IPS-18c (cell line): Measurements from ENCODE around the gene TSPAN9.

Experiments used
- H3K4me3 ChIP-seq: 2 replicates; pipeline ENCODE4 v1.7.0; 2013; ENCODE audit warnings: low read depth, mild to moderate bottlenecking, low read length, moderate library complexity; ENCODE audit not compliant: insufficient read depth
- H3K9me3 ChIP-seq: one replicate; pipeline ENCODE4 v1.6.1; 2013; ENCODE audit warnings: mild to moderate bottlenecking, low read length, moderate library complexity; ENCODE audit not compliant: control insufficient read depth, insufficient read depth

The TSPAN9 gene

GRCh38 chr12:3333583-3333982 is 256.4 kb downstream of the TSPAN9 start:
- Histone ChIP-seq H3K4me3 (no peak overlapping the region), H3K9me3 (no peaks in the 10 kb centered on the region)

GRCh38 chr12:3333991-3334391 is 256.8 kb downstream of the TSPAN9 start:
- Histone ChIP-seq H3K9me3 (no peaks in the 10 kb centered on the region), H3K4me3 (no peak overlapping the region)

GRCh38 chr12:3335078-3335487 is 257.9 kb downstream of the TSPAN9 start:
- Histone ChIP-seq H3K9me3 (no peaks in the 10 kb centered on the region), H3K4me3 (no peak overlapping the region)
